GM21526 (cell line): Measurements from ENCODE around the gene ECI1.
"Not testable (repeated sequence)": the region's sequence is repeated elsewhere in the genome, so short reads cannot be mapped to it uniquely, and the experiment has no call there.

Experiments
- ATAC-seq: cut with Tn5 transposase; IDR thresholded peaks from one replicate; pipeline ENCODE4 v1.9.1; 2021; ENCODE audit warnings: moderate library complexity; ENCODE audit not compliant: unreplicated experiment, low FRiP score

Gene ECI1

DNA sequence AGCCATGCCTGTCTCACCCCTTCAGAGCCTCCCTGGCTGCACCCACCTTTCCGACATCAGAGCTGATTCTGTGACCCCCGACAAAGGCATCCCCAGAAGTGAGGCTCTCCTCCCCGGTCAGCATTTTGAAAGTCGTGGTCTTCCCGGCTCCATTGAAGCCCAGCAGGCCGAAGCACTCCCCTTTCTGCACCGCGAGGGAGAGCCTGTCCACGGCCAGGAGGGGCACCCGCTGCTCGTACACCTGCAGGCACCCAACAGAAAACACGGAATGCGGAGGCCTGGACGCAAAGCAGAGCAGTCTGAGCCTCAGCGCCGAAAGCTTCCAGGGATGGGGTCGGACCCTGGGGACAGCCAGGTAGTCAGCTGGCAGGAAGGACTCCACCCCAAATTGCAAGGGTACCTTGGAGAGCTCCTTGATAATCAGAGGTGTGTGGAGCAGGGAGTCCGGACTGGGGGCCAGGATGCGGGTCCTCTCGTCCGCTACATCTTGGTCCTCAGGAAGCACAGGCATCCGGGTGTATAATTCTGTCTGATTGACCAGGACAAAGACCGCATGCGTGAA is 29.7 kb upstream of the ECI1 start:
- ATAC-seq = no peak

DNA sequence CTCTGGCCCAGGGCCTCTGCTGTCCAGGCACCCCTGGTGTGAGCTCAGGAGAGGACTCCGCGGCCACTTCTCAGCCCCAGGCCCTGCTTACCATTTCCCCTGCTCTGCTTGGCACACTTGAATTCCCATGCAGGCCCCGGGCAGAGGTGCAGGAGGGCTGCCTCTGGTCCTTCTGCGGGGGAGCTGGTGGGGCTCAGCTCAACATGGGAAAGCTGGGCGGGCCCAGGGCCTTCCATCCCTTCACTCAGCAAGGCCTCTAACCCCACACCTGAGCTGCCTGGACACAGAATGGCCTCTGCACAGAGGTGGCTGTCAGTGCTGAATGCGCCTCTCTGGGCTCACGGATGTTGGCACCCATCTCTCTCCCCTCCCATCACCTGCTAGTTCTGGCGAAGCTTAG is 29.1 kb upstream of the ECI1 start:
- ATAC-seq = no peak

DNA sequence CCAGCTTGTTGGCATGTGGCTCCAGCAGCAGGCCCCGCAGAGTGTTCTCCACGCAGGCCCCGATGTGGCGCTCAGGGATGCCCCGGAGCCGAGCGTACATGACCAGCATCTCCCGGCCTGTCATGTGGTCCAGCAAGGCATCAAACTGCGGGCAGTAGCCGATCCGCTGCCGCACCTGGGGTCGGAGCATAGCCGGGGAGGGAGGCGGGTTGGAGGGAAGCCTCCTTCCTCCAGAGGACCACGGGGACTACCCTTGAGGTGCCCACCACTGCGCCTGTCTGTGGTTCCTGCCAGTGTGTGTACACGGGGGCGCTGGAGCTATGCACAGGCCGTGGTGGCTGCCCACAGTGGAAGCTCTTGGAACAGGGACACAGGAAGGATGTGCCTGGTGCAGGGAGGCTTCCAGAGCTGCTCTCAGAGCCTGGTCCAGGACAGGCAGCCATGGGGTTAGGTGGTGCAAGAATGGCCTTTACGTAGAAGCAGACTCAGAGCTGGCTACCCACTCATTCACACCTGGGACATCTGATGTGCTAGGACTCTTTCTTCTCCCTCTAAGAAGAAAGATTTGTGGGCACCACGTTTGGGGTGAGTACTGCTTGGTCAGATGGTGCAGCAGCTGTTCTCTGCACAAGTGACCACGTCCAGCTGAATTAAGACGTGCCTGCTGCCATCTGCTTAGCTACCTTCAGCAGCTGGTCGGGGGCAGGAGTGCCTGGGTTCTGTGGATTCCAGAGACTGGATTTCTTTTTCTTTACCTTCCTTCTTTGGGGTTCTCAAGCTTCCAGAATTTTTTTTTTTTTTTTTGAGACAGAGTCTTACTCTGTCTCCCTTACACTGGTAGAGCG is 27.8 kb upstream of the ECI1 start:
- no peak for ATAC-seq

DNA sequence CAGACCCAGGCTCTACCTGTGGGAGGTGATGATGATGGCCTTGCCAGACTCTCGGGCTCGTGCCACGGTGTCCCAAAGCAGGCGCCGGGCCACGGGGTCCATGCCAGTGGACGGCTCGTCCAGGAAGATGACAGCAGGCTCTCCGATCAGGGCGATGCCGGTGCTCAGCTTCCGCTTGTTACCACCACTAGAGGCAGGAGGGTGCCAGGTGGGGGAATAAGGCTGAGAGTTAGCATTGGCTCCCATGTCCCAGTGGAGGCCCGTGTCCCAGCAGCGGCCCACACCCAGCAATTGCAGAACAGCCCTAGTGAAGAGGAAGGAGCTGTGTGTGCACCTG is 26.9 kb upstream of the ECI1 start:
- no peak for ATAC-seq

DNA sequence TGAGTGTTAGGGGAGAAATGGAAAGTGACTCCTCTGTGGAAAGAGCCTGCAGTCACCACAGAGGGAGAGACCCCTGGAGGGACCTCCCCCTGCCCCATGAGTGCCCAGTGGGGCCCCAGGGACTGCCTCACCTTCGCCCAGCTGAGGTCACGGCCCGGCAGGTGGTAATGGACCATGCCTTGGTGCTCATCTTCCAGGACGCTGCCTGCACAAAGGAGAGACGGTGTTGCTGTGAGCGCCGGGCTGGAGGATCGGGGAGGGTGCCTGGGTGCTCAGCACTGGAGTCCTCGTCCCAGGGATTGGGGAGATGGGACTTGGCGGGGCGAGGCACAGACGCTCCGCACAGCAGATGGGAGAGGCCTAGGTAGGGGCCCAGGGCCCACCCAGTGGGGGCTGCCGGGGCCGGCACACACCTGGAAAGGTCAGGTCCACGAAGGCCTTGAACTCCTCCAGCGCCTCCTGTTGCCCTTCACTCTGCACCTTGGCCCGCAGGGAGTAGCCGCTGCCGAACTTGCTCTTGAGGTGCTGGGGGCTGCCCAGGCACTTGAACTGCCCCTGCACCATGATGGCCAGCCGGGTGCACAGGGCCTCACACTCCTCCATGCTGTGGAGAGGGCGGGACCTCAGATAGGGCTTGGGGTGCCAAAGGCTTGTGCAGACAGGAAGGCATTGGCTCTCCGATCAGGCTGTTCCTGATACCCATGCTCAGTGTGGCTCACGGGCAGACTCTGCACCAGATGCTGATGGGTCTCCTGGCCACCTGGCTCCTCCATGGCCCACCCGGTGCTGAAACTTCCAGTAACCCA is 26.3 kb upstream of the ECI1 start:
- no peak for ATAC-seq

DNA sequence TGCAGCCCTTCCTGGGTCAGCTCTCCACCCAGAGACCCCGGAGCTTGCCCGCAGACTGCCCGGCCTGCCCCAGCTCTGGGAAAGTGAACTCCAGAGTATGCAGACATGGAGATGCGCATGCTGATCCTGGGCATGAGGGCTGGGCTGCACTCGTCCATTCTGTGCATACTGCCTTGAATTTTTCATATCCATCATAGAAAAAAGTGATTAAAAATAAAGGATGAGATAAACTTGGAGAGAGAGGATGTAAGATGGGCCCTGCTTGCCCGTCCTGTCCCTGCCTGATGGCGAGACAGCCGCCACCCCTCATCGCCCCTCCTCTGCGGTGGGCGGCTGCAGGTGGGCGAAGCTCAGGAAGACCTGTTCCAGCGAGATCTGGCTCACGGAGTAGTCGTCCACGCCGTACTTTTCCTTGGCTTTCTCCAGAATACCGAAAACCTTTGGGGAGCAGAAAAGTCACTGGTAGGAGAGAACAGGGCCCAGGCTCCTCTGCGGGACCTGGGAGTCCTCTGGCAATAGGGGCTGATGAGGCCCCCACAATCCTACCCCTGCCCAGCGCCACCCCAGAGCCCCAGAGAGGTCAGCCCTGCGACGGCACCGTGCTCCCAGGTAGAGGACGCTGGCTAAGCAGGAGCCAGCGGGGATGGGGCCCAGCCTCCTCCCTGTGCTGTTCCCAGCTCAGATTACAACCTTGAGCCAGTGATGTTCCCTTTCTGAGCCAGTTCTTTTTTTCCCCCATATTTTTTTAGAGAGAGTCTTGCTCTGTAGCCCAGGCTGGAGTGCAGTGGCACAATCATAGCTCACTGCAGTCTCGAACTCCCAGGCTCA is 25.2 kb upstream of the ECI1 start:
- ATAC-seq = no peak

DNA sequence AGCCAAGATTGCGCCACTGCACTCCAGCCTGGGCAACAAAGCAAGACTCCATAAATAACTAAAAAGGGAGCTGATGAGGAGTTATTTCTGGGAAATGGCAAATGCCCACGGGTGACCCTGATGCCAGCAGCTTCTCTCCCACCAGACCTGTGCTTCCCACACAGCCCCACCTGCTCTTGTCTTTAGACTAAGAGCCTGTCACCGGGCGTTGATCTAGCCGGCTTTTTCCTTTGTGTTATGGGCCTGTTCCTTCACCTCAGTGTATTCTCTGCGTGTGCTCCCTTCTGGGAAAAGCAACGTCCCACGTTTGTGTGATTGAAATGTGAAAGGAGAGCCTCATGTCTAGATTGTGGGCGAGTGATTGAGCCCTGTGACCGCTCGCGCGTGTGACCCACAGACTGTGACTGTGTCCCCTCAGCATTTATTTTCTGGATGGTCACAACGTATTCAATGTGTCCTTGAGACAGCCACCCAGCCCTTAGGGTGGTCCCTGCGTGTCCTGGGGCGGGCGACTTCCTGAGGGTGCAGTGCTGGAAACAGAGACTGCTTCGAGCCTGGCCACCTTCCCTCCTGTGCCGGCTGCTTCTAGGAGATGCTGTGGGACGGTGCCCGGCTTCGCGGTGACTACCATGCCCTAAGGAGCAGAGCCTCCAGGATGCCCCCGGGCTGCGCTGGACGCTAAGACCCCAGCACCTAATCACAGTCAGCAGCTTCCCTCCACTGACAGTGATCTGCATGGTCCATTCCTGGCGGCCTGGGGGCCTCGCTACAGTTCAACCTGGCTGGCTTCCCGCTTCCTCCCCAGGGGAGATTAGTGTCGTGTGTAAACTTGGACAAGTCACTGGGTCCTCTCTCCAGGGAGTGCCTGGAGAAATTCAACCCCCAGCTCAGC is 24.3 kb upstream of the ECI1 start:
- ATAC-seq = no peak

DNA sequence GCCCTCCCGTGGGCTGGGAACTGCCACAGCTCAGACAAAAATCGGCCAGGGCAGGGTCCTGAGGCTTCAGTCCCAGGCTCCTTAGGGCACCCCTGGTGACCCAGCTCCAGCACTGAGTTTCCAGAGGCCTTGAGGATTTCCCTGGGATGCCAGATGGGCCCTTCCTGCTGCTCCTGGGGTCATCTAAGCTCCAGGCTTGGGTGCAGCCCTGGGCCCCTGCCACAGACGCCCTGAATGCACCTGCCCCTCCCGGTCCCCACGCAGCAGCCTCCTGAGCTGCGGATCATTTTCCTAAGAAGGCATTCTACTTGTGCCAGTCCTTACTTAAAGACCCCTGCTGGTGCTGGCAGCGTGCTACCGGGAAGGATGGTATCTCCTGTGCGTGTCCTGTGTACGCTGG is 22.5 kb upstream of the ECI1 start:
- no peak for ATAC-seq

DNA sequence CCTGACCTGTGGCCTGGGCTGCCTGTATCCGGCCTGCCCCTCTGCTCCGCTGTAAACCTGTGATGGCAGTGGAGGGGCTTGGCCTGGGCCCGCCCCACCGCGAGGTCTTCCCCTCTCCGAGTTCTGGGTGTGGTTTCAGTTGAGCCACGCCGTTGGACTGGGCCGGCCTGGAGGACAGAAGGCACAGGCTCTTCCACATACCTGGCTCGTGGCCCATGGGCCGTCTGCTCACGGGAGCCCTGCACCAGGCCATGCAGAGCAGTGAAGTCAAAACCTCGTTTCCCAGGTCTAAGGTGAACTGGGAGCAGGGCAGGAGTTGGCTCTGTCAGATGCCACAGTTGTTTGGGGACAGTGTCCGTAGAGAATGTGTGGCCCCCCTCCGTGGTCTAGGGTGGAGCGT is 22.1 kb upstream of the ECI1 start:
- no peak for ATAC-seq

DNA sequence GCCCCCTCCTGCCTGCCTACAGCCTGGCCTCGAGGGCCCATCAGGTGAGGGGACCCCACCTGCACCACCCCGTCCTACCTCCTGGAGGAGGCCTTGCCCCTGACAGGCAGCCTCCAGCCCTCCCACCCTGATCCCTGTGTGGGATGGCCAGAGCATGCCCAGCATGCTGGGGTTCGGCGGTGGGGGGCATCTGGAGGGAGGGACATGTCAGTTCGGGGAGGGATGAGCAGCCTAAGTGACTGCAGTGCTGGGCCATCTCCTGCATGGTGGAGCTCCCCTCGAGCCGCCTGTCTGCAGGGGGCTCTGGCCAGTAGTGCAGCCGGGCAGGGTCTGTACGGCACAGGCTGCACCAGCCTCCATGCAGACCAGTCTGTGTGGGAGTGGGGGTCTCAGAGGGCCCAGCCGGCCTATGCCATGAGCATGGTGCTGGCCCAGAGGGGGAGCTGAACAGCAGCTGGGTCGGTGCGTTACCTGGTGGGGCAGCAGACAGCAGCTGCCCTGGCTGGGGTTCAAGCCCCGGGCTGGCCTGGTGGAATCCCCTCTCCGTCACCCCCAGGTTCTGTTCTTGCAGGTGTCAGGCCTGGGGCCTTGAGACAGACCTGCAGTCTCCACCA is 20.6 kb upstream of the ECI1 start:
- ATAC-seq = no peak

DNA sequence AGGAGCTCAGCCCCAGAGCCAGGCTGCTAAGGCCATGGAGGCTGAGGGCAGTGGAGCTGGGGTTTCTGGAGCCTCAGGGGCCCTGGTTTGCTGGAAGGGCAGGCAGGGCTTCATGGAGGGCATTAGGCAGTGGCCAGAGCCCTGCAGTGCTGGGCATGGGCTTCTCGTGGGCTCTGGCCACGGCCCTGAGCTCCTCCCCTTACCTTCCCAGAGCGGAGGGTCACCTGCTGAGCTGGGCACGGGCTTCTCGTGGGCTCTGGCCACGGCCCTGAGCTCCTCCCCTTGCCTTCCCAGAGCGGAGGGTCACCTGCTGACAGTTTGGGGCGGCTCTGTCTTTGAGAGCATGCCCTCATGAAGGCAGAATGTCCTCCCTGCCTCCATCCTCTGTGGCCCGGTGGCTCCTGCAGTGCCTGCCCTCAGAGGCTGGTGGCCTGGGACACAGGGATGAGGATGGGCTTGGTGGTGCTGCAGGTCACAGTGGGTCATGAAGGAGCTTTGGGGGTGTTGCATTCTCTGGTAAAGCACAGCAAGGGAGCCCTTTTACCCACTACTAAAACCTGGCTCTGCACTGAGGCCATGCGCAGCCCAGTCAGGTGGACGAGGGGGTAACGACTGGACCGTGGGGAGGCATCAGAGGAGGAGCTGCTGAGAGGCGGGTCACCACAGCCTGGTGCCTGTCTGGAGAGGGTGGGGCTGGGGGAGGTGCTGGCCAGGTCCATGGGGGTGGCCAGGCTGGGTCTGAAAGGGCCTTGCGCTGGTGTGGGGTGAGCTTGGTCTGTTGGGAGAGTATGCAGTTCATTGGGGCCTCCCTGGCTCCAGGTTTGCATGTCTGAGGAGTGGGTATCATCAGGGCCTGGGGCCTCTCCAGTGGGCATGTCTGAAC is 19.4 kb upstream of the ECI1 start:
- ATAC-seq = no peak

DNA sequence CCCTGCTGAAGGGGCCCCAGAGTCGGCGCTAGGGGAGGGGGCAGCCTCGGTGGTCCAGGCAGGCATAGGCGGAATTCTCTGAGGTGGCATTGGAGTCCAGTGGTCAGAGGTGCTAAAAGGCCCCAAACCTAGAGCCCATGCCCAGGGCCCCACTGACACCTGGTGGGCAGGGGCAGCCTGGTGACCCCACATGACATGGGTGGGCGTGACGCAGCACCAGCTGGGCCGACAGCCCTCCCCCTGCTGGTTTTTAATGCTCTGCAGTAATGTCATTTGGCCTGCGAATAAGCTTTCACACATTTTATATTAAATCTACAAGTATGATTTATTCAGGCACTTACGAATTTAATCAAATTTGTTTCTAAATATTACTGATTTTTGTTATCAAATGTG is 18.7 kb upstream of the ECI1 start:
- no peak for ATAC-seq

DNA sequence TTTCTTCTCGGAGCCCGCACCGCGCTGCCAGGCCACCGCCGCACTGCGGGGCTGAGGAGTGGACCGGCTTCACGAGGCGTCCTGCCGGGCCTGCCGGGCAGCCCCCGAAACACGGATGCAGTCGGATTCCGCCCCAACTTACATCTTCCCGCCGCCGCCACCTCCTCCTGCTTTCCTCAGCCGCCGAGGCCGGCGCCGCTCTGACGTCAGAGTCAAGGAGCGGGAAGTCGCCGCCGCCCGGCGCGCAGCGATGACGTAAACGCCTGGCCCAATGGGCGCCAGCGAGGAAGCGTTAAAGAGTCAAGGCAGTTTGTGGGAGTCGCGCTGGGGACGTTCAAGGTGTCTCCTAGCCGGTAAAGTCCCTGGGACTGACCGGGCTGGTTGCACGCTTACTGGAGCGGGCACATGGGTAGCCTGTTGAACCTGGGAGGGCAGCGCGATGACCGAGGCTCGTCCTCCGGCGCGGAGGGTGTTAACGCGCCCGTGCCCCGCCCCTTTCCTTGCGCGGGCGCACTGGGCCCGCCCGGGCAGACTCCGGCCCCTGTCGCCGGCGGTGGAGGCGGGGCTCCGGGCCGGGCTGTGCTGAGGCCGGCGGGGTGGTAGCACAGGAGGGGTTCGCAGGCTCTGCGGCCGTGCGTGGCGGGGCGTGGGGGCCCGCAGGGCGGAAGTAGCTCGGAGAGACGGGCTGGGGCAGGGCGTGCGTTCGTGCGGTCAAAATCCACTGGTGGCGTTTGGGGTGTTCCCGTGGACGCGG is 16.7 kb upstream of the ECI1 start, which contains the start of gene RNPS1:
Gene RNPS1 (minus strand): TSS at position 214 of the 754 bp plus-strand sequence. CDS start 3,483 bp downstream, outside the sequence.
- ATAC-seq = peak; percentile 60

DNA sequence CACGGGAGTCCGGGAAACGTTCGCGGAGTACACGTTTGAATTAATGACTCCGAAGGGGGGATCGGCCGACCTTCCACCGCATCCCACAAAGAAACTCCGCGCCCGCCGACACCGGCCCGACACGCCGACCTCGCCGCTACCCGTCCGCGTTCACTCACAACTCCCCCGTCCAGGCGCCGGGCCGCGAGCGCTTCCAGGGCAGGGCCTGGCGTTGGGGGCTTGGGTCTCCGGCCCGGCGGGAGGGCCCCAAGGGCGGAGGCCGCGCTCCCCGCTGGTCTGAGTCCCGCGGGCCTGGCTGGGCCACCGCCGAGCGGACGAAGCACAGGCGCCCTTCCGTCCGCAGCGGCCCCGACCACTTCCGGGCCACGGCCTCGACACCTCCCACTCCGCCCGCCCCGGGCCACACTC is 16.1 kb upstream of the ECI1 start:
- ATAC-seq = peak; percentile 41

DNA sequence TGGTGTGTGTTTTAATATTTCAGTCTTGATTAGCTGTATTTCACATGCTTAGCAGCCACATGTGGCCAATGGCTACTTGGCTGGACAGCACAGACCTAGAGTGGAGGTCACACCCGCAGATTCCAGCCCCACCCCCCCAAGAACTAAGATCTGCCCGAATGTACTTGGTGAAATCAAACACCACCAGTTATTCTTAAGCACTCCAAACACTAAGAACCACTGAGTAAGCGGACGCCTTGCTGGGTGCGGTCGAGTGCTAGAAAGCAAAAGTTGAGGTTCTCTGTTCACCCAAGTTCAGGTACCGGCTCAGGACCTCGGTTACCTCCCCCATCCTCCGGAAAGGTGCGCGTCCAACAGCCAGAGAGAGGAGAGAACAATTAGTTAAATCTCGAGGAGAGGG is 15.5 kb upstream of the ECI1 start:
- not testable (repeated sequence) for ATAC-seq

DNA sequence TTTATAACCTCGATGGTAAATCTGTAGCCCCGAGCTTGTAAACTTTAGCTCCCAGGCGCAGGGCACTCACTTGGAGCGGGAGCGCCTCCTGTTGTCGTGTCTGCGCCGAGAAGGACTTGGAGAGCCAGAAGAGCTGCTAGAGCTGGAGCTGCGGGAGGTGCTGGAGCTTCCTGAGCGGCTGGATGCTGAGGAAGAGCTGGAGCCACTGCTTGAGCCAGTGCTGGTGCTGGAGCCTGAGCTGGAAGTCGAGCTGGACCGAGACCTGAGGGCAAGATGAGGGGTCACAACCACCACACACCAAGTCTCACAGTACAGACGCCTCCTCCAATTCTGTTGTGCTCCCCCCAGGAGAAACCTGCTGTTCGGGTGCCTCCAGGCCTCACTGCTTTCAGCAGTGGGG is 11.6 kb upstream of the ECI1 start:
- ATAC-seq = not testable (repeated sequence)

DNA sequence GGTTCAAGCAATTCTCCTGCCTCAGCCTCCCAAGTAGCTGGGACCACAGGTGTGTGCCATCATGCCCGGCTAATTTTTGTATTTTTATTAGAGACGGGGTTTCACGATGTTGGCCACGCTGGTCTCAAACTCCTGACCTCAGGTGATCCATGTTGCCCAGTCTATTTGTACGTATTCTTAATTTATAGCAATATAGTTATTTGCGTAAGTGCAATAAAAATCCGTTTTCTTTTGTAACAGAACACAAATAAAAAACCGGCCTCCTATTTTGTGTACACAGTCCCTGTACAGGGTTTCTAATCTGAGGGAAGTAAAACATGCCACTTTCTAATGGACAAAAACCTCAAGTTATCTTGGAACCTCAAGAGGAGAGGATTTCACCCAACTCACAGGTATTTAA is 8.9 kb upstream of the ECI1 start:
- no peak for ATAC-seq

DNA sequence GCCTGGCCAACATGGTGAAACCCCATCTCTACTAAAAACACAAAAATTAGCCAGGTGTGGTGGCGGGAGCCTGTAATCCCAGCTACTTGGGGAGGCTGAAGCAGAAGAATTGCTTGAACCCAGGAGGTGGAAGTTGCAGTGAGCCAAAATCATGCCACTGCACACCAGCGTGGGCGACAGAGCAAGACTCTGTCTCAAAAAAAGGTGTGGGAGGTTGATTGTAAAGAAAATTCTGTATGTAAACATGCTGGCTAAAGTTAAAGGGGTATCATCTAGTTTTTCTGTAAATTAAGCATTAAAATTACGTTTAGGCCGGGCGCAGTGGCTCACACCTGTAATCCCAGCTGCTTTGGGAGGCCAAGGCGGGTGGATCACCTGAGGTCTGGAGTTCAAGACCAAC is 7.1 kb upstream of the ECI1 start:
- not testable (repeated sequence) for ATAC-seq
